GM23338 (cell line): ENCODE measurements around the gene RNF168.

ENCODE experiments used
- CREB1 ChIP-seq: fragments of 250-450 bp; sonication (Bioruptor Pico); IDR thresholded peaks from 2 replicates; pipeline ENCODE4 v1.5.0; 2020; ENCODE audit warnings: low read depth, mild to moderate bottlenecking, moderate library complexity
- CTCF ChIP-seq, 2 experiments: fragments of 200-600 bp in 1 of 2; sonication (generic) in 1 of 2; conservative IDR thresholded peaks; 2 replicates each; pipeline versions ENCODE4 v1.5.1 to v1.6.1; 2016 to 2017; ENCODE audit warnings: antibody characterized with exemption in 2 of 2, low read depth in 2 of 2, mild to moderate bottlenecking in 2 of 2, moderate library complexity in 1 of 2
- EZH2 ChIP-seq: fragments of 200-600 bp; sonication (generic); IDR thresholded peaks from one replicate; pipeline ENCODE4 v1.8.0; 2017; ENCODE audit warnings: antibody characterized with exemption, mild to moderate bottlenecking, low read depth; ENCODE audit not compliant: unreplicated experiment
- EZH2phosphoT487 ChIP-seq: fragments of 200-600 bp; sonication (generic); IDR thresholded peaks from one replicate; pipeline ENCODE4 v1.8.1; 2018; ENCODE audit warnings: antibody characterized with exemption; ENCODE audit not compliant: unreplicated experiment
- POLR2AphosphoS5 ChIP-seq: IDR thresholded peaks from 2 replicates; pipeline ENCODE4 v1.6.1; 2016; ENCODE audit warnings: antibody characterized with exemption, low read depth
- ZNF114 ChIP-seq: fragments of 250-450 bp; sonication (Bioruptor Pico); IDR thresholded peaks from 2 replicates; pipeline ENCODE4 v1.5.0; 2020; ENCODE audit warnings: mild to moderate bottlenecking, moderate library complexity
- TF ChIP-seq, protein P1 (sequence below): IDR thresholded peaks from one replicate; pipeline ENCODE4 v1.6.1; 2018; ENCODE audit warnings: antibody characterized with exemption; ENCODE audit not compliant: unreplicated experiment
- TF ChIP-seq, protein P2 (sequence below): IDR thresholded peaks from 2 replicates; pipeline ENCODE4 v1.6.1; 2016; ENCODE audit warnings: antibody characterized with exemption

DNA sequence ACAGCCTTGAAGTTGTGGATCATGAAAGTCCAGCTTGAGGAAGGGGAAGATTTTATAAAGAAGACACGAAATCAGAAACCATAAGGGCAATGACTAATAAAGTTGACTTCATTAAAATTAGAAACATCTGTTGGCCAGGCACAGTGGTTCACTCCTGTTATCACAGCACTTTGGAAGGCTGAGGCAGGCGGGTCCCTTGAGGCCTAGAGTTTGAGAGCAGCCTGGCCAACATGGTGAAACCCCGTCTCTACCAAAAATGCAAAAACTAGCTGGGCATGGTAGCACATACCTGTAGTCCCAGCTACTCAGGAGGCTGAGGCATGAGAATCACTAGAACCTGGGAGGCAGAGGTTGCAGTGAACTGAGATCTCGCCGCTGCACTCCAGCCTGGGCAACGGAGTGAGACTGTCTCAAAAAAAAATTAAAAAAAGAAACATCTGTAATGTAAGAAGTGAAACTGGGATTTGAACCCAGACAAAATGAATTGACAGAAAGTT is 63.5 kb downstream of the RNF168 start:
- TF ChIP-seq CTCF (conservative IDR thresholded peaks at IDR 0.05; ENCODE audit: low read depth in 2 of 2) (no peak), EZH2 (no peak), EZH2phosphoT487 (no peak), ZNF114 (no peak), POLR2AphosphoS5 (no peak), CREB1 (CRISPR knock-in tag) (no peak)
- TF ChIP-seq, protein P1, sequence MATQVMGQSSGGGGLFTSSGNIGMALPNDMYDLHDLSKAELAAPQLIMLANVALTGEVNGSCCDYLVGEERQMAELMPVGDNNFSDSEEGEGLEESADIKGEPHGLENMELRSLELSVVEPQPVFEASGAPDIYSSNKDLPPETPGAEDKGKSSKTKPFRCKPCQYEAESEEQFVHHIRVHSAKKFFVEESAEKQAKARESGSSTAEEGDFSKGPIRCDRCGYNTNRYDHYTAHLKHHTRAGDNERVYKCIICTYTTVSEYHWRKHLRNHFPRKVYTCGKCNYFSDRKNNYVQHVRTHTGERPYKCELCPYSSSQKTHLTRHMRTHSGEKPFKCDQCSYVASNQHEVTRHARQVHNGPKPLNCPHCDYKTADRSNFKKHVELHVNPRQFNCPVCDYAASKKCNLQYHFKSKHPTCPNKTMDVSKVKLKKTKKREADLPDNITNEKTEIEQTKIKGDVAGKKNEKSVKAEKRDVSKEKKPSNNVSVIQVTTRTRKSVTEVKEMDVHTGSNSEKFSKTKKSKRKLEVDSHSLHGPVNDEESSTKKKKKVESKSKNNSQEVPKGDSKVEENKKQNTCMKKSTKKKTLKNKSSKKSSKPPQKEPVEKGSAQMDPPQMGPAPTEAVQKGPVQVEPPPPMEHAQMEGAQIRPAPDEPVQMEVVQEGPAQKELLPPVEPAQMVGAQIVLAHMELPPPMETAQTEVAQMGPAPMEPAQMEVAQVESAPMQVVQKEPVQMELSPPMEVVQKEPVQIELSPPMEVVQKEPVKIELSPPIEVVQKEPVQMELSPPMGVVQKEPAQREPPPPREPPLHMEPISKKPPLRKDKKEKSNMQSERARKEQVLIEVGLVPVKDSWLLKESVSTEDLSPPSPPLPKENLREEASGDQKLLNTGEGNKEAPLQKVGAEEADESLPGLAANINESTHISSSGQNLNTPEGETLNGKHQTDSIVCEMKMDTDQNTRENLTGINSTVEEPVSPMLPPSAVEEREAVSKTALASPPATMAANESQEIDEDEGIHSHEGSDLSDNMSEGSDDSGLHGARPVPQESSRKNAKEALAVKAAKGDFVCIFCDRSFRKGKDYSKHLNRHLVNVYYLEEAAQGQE, result no peak
- TF ChIP-seq, protein P2, sequence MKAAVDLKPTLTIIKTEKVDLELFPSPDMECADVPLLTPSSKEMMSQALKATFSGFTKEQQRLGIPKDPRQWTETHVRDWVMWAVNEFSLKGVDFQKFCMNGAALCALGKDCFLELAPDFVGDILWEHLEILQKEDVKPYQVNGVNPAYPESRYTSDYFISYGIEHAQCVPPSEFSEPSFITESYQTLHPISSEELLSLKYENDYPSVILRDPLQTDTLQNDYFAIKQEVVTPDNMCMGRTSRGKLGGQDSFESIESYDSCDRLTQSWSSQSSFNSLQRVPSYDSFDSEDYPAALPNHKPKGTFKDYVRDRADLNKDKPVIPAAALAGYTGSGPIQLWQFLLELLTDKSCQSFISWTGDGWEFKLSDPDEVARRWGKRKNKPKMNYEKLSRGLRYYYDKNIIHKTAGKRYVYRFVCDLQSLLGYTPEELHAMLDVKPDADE, result no peak
